HG03469 (cell line): ENCODE data around the gene APRT.
"Not testable (repeated sequence)": the region's sequence is repeated elsewhere in the genome, so short reads cannot be mapped to it uniquely, and the experiment has no call there.

Experiments
- ATAC-seq: cut with Tn5 transposase; IDR thresholded peaks from one replicate; pipeline ENCODE4 v1.9.1; 2021; ENCODE audit warnings: mild to moderate bottlenecking, moderate library complexity, moderate number of reproducible peaks; ENCODE audit not compliant: unreplicated experiment

Gene APRT

GRCh38 chr16:88823646-88824045, 11.9 kb upstream of the APRT start:
- ATAC-seq: not testable (repeated sequence)

GRCh38 chr16:88822281-88823040, 10.7 kb upstream of the APRT start:
- no peak for ATAC-seq

GRCh38 chr16:88821168-88821850, 9.6 kb upstream of the APRT start:
- ATAC-seq: no peak

- no peak for ATAC-seq
These were observed 8.8 kb upstream of the APRT start for GRCh38 chr16:88820385-88821025.

GRCh38 chr16:88819126-88819525, 7.4 kb upstream of the APRT start:
- no peak for ATAC-seq

GRCh38 chr16:88818575-88818874, 6.8 kb upstream of the APRT start:
- ATAC-seq: no peak

- ATAC-seq: no peak
These were observed 6.3 kb upstream of the APRT start for GRCh38 chr16:88817785-88818574.

GRCh38 chr16:88816736-88817535, 5.2 kb upstream of the APRT start:
- ATAC-seq: no peak

GRCh38 chr16:88815901-88816589, 4.3 kb upstream of the APRT start:
- no peak for ATAC-seq

- no peak for ATAC-seq
These were observed 3.5 kb upstream of the APRT start for GRCh38 chr16:88815227-88815626.

GRCh38 chr16:88814144-88814502, 2.4 kb upstream of the APRT start:
- ATAC-seq: no peak

GRCh38 chr16:88813269-88814143, 1.8 kb upstream of the APRT start:
- ATAC-seq: no peak

- ATAC-seq: no peak
These were observed 963 bp upstream of the APRT start for GRCh38 chr16:88812513-88813268.

- peak; percentile 20 for ATAC-seq
These were observed 588 bp downstream of the APRT start for GRCh38 chr16:88810912-88811768.

- no peak for ATAC-seq
These were observed 1.4 kb downstream of the APRT start for GRCh38 chr16:88810166-88810911.

GRCh38 chr16:88809676-88810165, 2.0 kb downstream of the APRT start:
- no peak for ATAC-seq
